ENCODE results near the gene HDAC9. TPM values are rescaled to one million over a fixed set of nuclear protein-coding genes. Genes with fewer than 3 reads are reported as not detected.

Gene HDAC9
- polyA plus RNA-seq, 3 donors = 41.7 to 51.2 (median 44.2) TPM

DNA sequence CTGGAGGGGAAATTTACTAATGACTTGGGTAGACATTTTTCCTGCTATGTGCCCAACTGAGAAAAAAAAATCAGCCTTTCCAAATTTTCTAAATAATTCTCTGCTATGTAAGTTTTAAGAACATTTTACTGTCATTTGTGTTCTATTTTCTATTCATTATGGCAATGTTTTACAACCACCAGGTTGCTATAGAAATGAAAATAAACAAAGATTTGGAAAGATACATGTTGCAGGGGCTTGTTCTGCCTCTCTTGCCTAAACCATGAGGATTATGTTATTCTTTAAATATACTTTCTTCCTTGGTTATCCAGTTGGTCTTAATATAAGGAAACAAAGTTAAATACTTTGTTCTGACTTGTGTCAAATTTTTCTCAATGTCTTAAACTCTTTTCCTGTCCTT, 364.7 kb downstream of the HDAC9 start:
- H3K79me2 ChIP-seq (ENCODE audit: insufficient read depth, low read length) = no peaks in the 10 kb centered on the region
- no peaks in the 10 kb centered on the region for H4K20me1 ChIP-seq (ENCODE audit: insufficient read depth, low read length)
- H3K4me1 ChIP-seq (ENCODE audit: control insufficient read depth in 1 of 2, insufficient read depth in 2 of 2, low read length in 2 of 2) = no peaks in the 10 kb centered on the region
- no peaks in the 10 kb centered on the region for H3K27me3 ChIP-seq (ENCODE audit: control insufficient read depth in 2 of 2, insufficient read depth in 2 of 2, low read length in 2 of 2)
- no peaks in the 10 kb centered on the region for H3K36me3 ChIP-seq (replicated peaks in 1 of 2; ENCODE audit: control insufficient read depth in 1 of 2, insufficient read depth in 2 of 2, low read length in 2 of 2)
- TF ChIP-seq, protein P1, sequence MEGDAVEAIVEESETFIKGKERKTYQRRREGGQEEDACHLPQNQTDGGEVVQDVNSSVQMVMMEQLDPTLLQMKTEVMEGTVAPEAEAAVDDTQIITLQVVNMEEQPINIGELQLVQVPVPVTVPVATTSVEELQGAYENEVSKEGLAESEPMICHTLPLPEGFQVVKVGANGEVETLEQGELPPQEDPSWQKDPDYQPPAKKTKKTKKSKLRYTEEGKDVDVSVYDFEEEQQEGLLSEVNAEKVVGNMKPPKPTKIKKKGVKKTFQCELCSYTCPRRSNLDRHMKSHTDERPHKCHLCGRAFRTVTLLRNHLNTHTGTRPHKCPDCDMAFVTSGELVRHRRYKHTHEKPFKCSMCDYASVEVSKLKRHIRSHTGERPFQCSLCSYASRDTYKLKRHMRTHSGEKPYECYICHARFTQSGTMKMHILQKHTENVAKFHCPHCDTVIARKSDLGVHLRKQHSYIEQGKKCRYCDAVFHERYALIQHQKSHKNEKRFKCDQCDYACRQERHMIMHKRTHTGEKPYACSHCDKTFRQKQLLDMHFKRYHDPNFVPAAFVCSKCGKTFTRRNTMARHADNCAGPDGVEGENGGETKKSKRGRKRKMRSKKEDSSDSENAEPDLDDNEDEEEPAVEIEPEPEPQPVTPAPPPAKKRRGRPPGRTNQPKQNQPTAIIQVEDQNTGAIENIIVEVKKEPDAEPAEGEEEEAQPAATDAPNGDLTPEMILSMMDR (IDR thresholded peaks at IDR 0.05) = no peak
- no peak overlapping the region for H3K4me2 ChIP-seq (replicated peaks; ENCODE audit: extremely low read depth, low read length, poor library complexity, severe bottlenecking)
- H3K4me3 ChIP-seq (replicated peaks in 1 of 3; ENCODE audit: low read depth in 2 of 3, low read length in 3 of 3) = no peak overlapping the region
- Mint-ChIP-seq H3K27me3 (ENCODE audit: low read depth in 3 of 3) (peaks cover 0 to 2% (median 0%) of the 10 kb centered on the region in 3 donors), H3K4me1 (no peaks in the 10 kb centered on the region), H3K4me3 (no peak overlapping the region), H3K27ac (no peak overlapping the region), H3K36me3 (no peaks in the 10 kb centered on the region), H3K9me3 (peaks cover 0 to 7% (median 2%) of the 10 kb centered on the region in 7 donors)
- no peak overlapping the region for H2AFZ ChIP-seq (ENCODE audit: insufficient read depth, low read depth, low read length, poor library complexity, severe bottlenecking)
- H3K9ac ChIP-seq (ENCODE audit: insufficient read depth, low read length, poor library complexity, severe bottlenecking) = no peak overlapping the region
- H3K9me3 ChIP-seq (replicated peaks in 1 of 2; ENCODE audit: control insufficient read depth in 1 of 2, insufficient read depth in 1 of 2, low read length in 2 of 2) = no peaks in the 10 kb centered on the region
- DNase-seq = no peak
- no peak overlapping the region for H3K27ac ChIP-seq (ENCODE audit: low read depth in 1 of 2, low read length in 2 of 2)
- intact Hi-C loops (cut with micrococcal nuclease) = no loop called here

DNA sequence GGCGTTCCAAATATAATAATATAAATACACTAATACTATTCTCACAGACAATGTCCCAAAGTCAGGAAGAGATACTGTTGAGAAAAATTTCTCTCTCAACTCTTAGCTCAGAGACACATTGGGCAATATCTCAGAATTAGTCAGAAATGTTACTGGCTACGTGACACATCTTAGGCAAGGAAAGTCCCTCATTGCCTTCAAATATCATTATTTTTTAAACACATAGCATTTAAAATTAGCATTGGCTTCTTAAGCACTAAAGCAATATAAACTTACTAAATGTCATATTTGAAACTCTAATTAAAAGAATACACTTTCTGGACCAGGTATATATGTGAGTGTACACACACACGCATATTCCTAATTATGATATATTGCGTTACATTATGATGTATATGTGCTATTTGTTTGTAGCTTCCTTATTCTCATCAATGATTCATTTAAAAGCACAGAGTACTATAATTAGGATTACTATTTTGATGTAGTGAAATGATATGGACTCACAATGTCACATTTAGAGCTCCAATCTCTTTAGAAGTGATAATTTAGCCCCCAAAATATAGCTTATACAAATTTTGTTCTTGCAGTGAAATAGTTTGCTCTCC, 366.1 kb downstream of the HDAC9 start:
- Histone ChIP-seq H2AFZ (ENCODE audit: insufficient read depth, low read depth, low read length, poor library complexity, severe bottlenecking) (no peak overlapping the region), H3K27ac (ENCODE audit: low read depth in 1 of 2, low read length in 2 of 2) (no peak overlapping the region), H3K9ac (ENCODE audit: insufficient read depth, low read length, poor library complexity, severe bottlenecking) (no peak overlapping the region), H3K9me3 (replicated peaks in 1 of 2; ENCODE audit: control insufficient read depth in 1 of 2, insufficient read depth in 1 of 2, low read length in 2 of 2) (no peaks in the 10 kb centered on the region), H3K4me2 (replicated peaks; ENCODE audit: extremely low read depth, low read length, poor library complexity, severe bottlenecking) (no peak overlapping the region), H3K79me2 (ENCODE audit: insufficient read depth, low read length) (no peaks in the 10 kb centered on the region), H3K27me3 (ENCODE audit: control insufficient read depth in 2 of 2, insufficient read depth in 2 of 2, low read length in 2 of 2) (no peaks in the 10 kb centered on the region), H4K20me1 (ENCODE audit: insufficient read depth, low read length) (no peaks in the 10 kb centered on the region), H3K4me3 (replicated peaks in 1 of 3; ENCODE audit: low read depth in 2 of 3, low read length in 3 of 3) (no peak overlapping the region), H3K36me3 (replicated peaks in 1 of 2; ENCODE audit: control insufficient read depth in 1 of 2, insufficient read depth in 2 of 2, low read length in 2 of 2) (no peaks in the 10 kb centered on the region), H3K4me1 (ENCODE audit: control insufficient read depth in 1 of 2, insufficient read depth in 2 of 2, low read length in 2 of 2) (no peaks in the 10 kb centered on the region)
- Mint-ChIP-seq H3K4me1 (no peaks in the 10 kb centered on the region), H3K9me3 (peaks cover 0 to 6% (median 2%) of the 10 kb centered on the region in 7 donors), H3K27me3 (ENCODE audit: low read depth in 3 of 3) (peaks cover 0 to 2% (median 1%) of the 10 kb centered on the region in 3 donors), H3K36me3 (no peaks in the 10 kb centered on the region), H3K4me3 (no peak overlapping the region), H3K27ac (no peak overlapping the region)
- TF ChIP-seq, protein P1 (IDR thresholded peaks at IDR 0.05) = no peak
- DNase-seq = no peak
- intact Hi-C loops (cut with micrococcal nuclease) = no loop called here
- WGBS (ENCODE audit: insufficient coverage) = no CpG with 5 or more reads among the region's 4 CpGs
